C1 segment of cervical spinal cord (tissue), 14 donors: ENCODE results near the gene FABP6.

Experiments used
- DNase-seq, 14 donors: peaks; one replicate each; lab custom pipeline; 2025; lab: John Stamatoyannopoulos, UW

The FABP6 gene

DNA sequence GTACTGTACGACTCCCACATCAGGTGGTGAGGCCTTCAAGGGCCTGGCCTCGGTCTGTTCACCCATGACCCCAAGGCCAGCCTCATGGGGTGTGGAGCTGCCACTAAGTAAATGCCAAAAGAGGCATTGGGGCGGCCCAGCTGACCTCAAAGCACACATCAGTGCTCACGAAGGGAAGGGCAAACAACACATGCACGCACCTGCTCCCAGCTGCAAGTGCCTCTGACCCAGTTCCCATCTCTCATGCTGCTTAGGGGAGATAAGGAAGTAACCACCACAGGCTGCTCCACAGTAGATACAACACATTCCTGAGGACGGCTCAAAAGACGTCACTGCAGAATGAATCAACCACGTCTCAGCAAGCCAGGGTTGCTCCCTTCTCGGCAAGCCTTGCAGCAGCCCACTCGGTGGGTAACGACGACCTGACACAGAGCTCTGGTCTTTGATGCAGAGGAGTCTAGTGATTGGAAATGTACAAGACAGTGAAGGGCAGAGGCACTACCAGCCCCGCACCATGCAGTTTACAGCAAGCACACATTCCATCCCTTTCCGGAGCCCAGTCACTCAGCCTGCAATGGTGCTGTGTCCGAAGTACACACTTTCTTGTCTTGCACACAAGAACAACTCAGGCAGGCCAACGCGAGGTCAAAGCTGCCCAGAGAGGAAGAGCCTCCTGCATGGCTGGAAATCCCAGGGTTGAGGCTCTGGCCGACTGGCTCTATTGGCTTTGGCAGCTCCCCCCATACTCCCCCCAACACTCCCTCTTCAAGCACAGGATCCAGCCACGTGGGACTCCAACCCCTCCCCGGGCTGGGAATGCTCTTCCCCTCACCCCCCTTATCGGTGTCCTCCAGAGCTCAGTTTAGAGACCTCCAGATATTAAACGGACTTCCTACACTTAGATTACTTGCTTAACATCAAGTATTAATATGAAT, 31.8 kb downstream of the FABP6 start:
- DNase-seq = peak in 1 of 14 donors; percentile 3

- DNase-seq = no peak
Observed at GRCh38 chr5:160262151-160263074, 33.1 kb downstream of the FABP6 start.

DNA sequence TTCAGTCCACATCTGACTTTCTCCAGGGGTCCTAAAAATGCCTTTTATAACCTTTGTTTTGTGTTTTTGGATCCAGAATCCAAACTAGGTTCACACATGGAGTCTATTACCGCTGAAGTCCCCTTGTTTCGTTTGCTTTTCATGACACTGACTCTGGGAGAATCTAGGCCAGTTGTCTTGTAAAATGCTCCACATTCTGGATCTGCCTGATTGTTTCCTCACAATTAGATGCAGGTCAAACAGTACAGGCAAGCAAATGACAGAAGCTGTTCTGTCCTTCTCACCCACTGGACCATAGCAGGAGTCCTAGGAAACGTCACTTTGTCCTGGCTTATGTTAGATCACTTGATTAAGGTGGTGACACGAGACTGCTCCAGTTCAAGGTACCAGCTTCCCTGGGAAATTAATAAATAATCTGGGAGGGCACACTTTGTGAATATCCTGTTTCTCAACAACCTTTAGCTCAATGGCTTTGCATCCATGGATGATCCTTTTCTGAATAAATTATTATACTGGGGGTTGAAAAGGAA, 34.1 kb downstream of the FABP6 start:
- DNase-seq = peak in 1 of 14 donors; percentile 33

DNA sequence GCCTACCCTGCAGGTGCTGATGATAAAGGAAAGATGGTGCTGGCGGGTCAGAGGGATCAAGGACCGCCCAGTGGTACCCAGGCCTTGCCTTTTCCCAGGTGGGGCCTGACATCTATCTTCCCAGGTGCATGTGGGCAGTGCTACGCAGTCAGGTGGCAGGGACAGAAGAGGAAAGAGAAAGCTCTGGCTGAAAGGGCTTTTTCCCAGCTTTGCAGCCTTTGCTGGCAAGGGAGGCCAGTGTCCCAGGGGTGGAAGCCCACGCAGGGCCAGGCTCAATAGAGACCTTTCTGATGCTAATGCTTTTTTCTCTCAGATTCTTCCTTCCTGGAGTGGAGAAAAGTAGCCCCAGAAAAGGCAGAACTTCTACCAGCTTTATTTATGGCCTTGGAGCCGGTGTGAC, 36.7 kb downstream of the FABP6 start:
- no peak for DNase-seq

DNA sequence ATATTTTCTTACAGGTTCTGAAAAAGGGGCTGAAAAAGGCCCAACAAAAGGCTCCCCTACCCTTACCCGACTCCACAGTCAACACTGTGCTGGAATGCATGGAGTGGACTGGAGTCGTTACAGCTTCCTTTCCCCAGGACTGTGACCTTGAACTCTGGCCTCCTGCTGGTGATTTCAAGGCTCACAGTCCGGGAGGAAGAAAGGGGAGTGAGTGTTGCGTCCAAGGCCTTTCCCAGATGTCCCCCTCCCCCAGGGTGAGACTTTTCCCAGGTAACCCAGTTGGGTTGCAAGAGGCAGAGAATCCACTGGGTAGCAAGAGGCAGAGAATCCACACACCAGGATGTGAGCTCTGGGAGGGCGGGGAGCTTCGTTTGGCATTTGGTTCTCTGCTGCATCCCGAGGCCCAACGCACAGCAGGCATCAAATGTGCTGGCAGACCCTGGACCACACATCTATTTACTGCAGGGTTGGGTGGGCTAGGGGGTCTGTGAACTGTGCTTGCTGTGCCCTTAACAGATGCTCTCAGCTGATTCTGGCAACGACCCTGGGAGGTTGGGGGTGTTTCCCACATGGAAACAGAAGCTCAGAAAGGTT, 37.5 kb downstream of the FABP6 start:
- DNase-seq = no peak

GRCh38 chr5:160268121-160268520, 38.8 kb downstream of the FABP6 start:
- DNase-seq = no peak

DNA sequence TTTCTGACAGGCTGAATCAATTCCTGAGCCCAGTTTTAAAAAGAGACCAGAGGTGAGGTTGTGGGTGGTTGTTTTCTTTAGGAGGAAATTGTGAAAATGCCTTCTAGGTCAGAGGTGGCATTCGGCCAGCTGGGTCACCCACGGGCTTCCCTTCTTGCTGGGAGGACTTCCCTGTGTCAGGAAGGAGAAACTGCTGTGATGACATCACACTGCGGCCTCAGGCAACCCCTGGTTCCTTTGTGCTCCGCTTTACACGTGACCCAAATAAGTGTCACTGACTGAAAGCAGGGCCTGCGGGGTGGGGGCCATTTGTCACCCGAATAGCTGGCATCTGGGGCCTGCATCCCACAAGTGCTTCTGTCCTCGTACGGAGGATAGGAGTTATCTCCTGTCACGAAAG, 39.7 kb downstream of the FABP6 start:
- peak in 12 of 14 donors; percentile 4 to 82 (median 44) for DNase-seq

DNA sequence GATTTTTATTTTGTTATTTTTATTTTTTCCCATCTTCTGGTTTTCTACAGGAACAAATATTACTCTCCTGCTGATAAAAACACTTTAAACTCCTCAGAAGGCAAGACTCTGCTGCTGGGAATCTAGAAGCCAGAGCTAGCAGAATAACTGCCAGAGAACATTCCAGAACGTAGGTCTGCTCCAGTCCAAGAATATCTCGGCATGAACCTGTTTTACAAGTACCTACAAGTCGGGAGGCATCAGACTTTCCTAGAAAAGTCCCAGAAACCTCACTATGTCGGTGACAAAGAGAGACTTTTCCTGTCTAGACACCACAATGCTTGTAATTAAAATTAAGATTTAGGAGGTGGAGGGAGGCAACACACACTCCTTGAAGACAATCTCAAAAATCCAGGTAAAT, 41.4 kb downstream of the FABP6 start:
- no peak for DNase-seq

GRCh38 chr5:160271396-160271795, 42.1 kb downstream of the FABP6 start:
- peak in 1 of 14 donors; percentile 44 for DNase-seq

- no peak for DNase-seq
Observed at GRCh38 chr5:160271836-160272235, 42.5 kb downstream of the FABP6 start.

- no peak for DNase-seq
Observed at GRCh38 chr5:160272264-160272663, 43.0 kb downstream of the FABP6 start.

DNA sequence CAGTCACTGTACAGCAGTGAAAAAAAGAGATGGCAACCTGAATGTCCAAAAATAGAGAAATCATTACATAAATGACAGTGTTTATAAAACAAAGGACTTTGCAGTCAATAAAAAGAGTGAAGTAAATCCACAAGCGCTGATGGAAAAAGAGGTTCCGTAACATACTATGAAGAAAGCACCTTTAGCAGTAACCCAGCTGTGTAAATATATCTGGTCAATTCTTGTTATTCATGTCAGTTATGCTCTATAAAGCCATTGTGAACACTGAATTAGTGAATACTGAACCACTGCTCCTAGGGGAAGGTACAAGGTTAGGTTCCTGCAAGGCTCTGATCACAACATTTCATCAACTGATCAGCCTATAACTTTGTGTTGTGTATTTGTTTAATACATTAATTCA, 43.6 kb downstream of the FABP6 start:
- DNase-seq = no peak

DNA sequence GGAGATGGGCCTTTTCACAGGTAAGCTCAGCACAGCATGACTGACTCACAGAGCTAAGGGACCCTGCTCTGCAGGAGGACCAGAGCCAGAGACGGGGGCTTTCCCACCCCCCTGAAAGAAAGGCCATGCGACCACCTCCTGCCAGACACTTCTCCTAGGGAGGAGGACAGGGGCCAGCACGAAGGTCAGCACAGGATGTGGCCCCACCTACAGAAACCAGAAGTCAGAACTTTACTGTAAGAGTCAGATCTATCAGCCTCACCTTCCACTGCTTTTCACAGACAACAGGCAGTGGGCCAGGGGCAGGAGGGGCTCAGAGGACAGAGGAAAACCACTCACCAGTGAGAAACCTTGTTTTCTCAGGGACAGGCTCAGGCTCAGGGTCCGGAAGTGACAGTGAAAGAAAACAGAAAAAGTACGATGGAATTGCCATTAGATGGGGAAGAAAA, 45.2 kb downstream of the FABP6 start:
- no peak for DNase-seq

DNA sequence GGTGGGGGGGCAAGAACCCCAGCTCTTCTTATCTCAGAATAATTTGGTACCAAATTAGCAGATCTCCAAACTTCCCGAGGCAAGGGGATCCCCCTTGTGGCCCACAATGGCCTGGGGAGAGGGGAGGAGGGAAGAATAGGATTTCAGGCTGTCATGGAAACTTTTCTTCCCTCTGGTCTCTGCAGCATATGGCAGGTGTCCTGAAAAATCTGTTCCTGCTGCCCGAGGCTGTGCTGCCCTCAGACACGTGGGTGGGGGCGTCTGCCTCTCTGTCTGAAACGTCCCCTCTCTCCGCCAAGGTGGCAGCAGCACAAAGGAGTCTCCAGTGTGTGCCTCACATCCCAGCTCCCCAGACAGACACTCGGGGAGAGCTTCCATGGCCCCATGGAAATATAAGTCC, 49.0 kb downstream of the FABP6 start:
- peak in 1 of 14 donors; percentile 63 for DNase-seq

GRCh38 chr5:160280384-160281095, 51.2 kb downstream of the FABP6 start:
- DNase-seq = peak in 1 of 14 donors; percentile 33

DNA sequence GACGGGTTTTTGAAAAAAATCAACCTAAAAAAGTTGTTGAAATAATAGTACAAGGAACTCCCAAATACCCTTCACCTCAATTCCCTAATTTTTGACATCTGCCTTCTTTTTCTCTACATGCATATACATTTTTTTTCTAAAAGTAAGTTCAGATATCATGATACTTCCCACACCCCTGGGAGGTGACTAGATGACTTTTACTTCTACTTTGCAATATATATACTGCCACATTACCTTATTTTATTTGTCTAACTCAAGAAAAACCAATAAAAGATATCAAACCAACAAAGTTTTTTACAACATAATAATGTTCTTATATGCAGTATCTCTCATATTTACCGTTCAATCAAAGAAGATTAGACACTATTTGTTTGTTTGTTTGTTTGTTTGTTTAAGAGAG, 52.0 kb downstream of the FABP6 start:
- DNase-seq = no peak

DNA sequence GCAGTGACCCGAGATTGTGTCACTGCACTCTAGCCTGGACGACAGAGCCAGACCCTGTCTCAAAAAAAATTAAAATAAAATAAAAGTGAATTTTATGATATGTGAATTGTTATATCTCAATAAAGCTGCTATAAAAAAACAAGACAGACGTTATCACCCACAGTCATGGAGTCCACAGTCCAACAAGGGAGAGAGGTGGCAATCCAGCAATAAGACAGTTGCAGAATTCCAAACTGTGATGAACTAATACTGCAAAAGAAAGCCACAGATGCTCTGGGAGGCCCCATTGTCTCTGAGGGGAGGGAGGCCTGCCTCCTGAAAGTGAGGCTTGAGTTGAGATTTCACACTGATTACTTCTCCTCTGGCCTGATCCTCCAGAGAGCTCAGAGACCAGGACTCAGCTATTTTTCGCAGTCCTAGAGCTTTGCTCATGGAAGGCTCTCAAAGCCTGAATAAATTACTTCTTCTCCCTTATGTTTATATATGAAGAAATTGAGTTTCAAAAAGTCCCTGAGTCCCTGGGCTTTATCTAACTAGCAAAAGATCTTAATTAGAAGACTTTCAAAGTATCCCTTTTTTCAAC, 55.1 kb downstream of the FABP6 start:
- no peak for DNase-seq

GRCh38 chr5:160285316-160285715, 56.0 kb downstream of the FABP6 start:
- no peak for DNase-seq

- no peak for DNase-seq
Observed at GRCh38 chr5:160286947-160287346, 57.6 kb downstream of the FABP6 start.

DNA sequence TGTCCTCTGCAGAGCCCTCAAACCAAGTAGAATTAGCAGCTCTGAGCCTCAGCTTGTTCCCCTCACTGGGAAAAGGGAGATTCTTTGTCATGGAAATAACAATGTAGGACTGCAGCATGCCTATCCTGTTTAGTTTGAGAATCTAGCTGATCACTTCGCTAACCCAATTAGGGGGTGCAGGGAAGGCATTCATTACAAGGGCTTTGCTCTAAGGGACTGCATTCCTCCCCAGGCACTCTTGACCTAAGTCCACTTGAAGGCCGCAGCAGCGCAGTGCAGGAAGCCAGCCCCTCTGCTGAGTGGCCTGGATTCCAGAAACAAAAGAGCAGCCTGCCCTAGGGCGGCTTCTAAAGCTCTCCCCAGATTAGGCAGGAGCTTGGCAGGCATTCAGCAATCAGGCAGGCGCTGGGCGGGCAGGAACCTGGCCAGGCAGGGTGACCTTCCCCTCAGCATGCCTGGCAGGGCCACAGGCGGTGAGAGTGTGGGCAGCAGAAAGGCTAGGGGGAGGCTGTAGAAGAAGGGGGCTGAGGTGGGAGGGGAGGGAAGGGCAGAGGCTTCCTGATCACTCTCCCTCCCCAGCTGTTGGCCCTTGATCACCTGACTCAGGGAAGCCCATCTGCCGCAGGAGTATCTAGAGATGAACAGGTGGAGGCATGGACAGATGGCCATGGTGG, 58.2 kb downstream of the FABP6 start:
- peak in 10 of 14 donors; percentile 7 to 92 (median 26) for DNase-seq
